Measurements from ENCODE around the gene ABCB8.
"Not testable (repeated sequence)": the region's sequence is repeated elsewhere in the genome, so short reads cannot be mapped to it uniquely, and the experiment has no call there.

The ABCB8 gene

GRCh38 chr7:151031011-151031410 lies 2.8 kb downstream of the ABCB8 start:
- H3K4me3 ChIP-seq (ENCODE audit: low read depth, low read length): no peak overlapping the region
- DNase-seq (ENCODE audit: low read depth): no peak

GRCh38 chr7:151032936-151033863 lies 5.0 kb downstream of the ABCB8 start:
- no peak for DNase-seq (ENCODE audit: low read depth)
- no peak overlapping the region for H3K4me3 ChIP-seq (ENCODE audit: low read depth, low read length)

- H3K4me3 ChIP-seq (ENCODE audit: low read depth, low read length): no peak overlapping the region
These were observed 5.6 kb downstream of the ABCB8 start for GRCh38 chr7:151033864-151034249.

GRCh38 chr7:151034312-151035025 lies 6.2 kb downstream of the ABCB8 start:
- H3K4me3 ChIP-seq (ENCODE audit: low read depth, low read length): no peak overlapping the region
- DNase-seq (ENCODE audit: low read depth): no peak

More at GRCh38 chr7:151033864-151034249, 5.6 kb downstream of the ABCB8 start:
- DNase-seq (ENCODE audit: low read depth): no peak

- no peak overlapping the region for H3K4me3 ChIP-seq (ENCODE audit: low read depth, low read length)
- no peak for DNase-seq (ENCODE audit: low read depth)
These were observed 6.9 kb downstream of the ABCB8 start for GRCh38 chr7:151035026-151035717.

GRCh38 chr7:151035902-151036301 lies 7.7 kb downstream of the ABCB8 start:
- no peak overlapping the region for H3K4me3 ChIP-seq (ENCODE audit: low read depth, low read length)
- DNase-seq (ENCODE audit: low read depth): no peak

GRCh38 chr7:151038951-151039849 lies 10.9 kb downstream of the ABCB8 start:
- peak; percentile 80 for DNase-seq (ENCODE audit: low read depth)
- H3K4me3 ChIP-seq (ENCODE audit: low read depth, low read length): no peak overlapping the region

GRCh38 chr7:151039850-151040548 lies 11.7 kb downstream of the ABCB8 start:
- no peak for DNase-seq (ENCODE audit: low read depth)
- H3K4me3 ChIP-seq (ENCODE audit: low read depth, low read length): no peak overlapping the region

GRCh38 chr7:151040616-151041375 lies 12.5 kb downstream of the ABCB8 start:
- no peak for DNase-seq (ENCODE audit: low read depth)
- no peak overlapping the region for H3K4me3 ChIP-seq (ENCODE audit: low read depth, low read length)

GRCh38 chr7:151043449-151043848 lies 15.2 kb downstream of the ABCB8 start:
- not testable (repeated sequence) for H3K4me3 ChIP-seq (ENCODE audit: low read depth, low read length); DNase-seq (ENCODE audit: low read depth)

GRCh38 chr7:151043959-151044358 lies 15.7 kb downstream of the ABCB8 start:
- DNase-seq (ENCODE audit: low read depth): no peak
- no peak overlapping the region for H3K4me3 ChIP-seq (ENCODE audit: low read depth, low read length)

- no peak for DNase-seq (ENCODE audit: low read depth)
- H3K4me3 ChIP-seq (ENCODE audit: low read depth, low read length): no peak overlapping the region
These were observed 17.0 kb downstream of the ABCB8 start for GRCh38 chr7:151045262-151045661.

- H3K4me3 ChIP-seq (ENCODE audit: low read depth, low read length): no peak overlapping the region
- no peak for DNase-seq (ENCODE audit: low read depth)
These were observed 17.7 kb downstream of the ABCB8 start for GRCh38 chr7:151045967-151046366.

- H3K4me3 ChIP-seq (ENCODE audit: low read depth, low read length): no peak overlapping the region
- peak; percentile 49 for DNase-seq (ENCODE audit: low read depth)
These were observed 18.6 kb downstream of the ABCB8 start for GRCh38 chr7:151046603-151047573.

- no peak for DNase-seq (ENCODE audit: low read depth)
- H3K4me3 ChIP-seq (ENCODE audit: low read depth, low read length): no peak within 1 kb of the TSS
These were observed 19.9 kb downstream of the ABCB8 start, which contains the start of gene ASIC3 for GRCh38 chr7:151047976-151048815. ASIC3 (plus strand) TSS chr7:151048531; CDS start chr7:151048886, 355 bp downstream.
